Naive B cell (primary cell): ENCODE data around the gene BRD1. TPM values are rescaled to one million over a fixed set of nuclear protein-coding genes. Genes with fewer than 3 reads are reported as not detected.

Source experiments
- ATAC-seq, 2 donors: fragments of 150-1000 bp; cut with Tn5 transposase; 2 replicates each; pipeline ENCODE4 v1.10.0; 2021; ENCODE audit warnings: low read depth in 2 of 2, mild to moderate bottlenecking in 2 of 2, moderate library complexity in 2 of 2
- DNase-seq: peaks from one replicate; pipeline ENCODE4 v3.0.0; 2022
- H3K27ac Mint-ChIP-seq, 6 donors: one replicate each; pipeline ENCODE4 v1.8.0; 2020 to 2022; ENCODE audit warnings: mild to moderate bottlenecking in 6 of 6, mixed read lengths in 6 of 6, moderate library complexity in 5 of 6, inconsistent platforms in 2 of 6
- H3K27me3 Mint-ChIP-seq, 3 donors: one replicate each; pipeline ENCODE4 v1.8.0; 2021 to 2022; ENCODE audit warnings: mixed read lengths in 3 of 3, mild to moderate bottlenecking in 1 of 3
- H3K36me3 Mint-ChIP-seq, 2 donors: one replicate each; pipeline ENCODE4 v1.8.0; 2020 to 2022; ENCODE audit warnings: mixed read lengths in 2 of 2, inconsistent platforms in 1 of 2, mild to moderate bottlenecking in 1 of 2
- H3K4me1 Mint-ChIP-seq, 3 donors: one replicate each; pipeline ENCODE4 v1.8.0; 2020 to 2022; ENCODE audit warnings: mixed read lengths in 3 of 3, inconsistent platforms in 1 of 3, mild to moderate bottlenecking in 1 of 3, moderate library complexity in 1 of 3
- H3K4me3 Mint-ChIP-seq, 8 donors: one replicate each; pipeline ENCODE4 v1.8.0; 2020 to 2022; ENCODE audit warnings: mild to moderate bottlenecking in 8 of 8, mixed read lengths in 8 of 8, moderate library complexity in 8 of 8, inconsistent platforms in 2 of 8
- H3K9me3 Mint-ChIP-seq, 7 donors: one replicate each; pipeline ENCODE4 v1.8.0; 2020 to 2022; ENCODE audit warnings: mixed read lengths in 7 of 7, mild to moderate bottlenecking in 5 of 7, inconsistent platforms in 2 of 7, moderate library complexity in 1 of 7
- polyA plus RNA-seq, 6 donors: library from polyadenylated mRNA; unstranded; fragments of 300-500 nt; fragmentation: Illumina TruSeq; gene quantifications; one replicate each; pipeline ENCODE4 v1.2.3, GENCODE V29; 2021; ENCODE audit warnings: low read depth in 6 of 6

BRD1 gene
- polyA plus RNA-seq, 6 donors from 2014 or later = 0.23 to 3.0 (median 1.8) TPM

DNA sequence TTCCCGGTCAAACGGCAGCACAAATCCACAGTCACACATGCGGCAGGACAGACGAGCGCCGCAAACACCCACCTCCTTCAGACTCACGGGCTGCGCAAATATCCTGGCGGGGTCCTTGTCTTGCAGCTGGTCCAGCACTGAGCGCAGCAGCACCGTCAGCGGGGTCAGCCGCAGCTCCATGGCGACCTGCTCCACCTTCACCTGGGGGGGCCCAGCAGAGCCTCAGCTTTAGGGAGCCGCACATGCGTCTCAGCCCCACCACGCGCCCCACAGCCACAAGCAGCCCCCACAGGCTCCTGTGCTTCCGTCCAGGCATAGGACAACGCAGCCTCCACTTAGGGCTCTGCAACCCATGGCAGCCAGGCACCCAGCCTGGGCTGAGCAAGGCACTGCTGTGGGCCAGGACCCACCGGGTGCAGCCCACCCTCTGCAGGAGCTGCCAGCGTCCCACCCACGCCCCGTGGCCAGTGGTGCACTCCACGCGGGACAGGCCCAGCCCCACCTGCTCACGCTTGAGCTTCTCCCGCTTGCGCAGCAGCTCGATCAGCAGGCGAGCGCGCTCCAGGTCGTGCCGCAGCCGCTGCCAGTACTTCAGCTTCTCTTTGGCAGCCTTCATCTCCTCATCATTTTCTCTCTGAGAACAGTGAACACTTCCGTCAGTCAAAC is 29.1 kb downstream of the BRD1 start:
- Mint-ChIP-seq H3K4me1 (peaks cover 8 to 19% (median 19%) of the 10 kb centered on the region in 3 donors), H3K27ac (peak overlapping the region in 1 of 6 donors; percentile 74), H3K9me3 (no peaks in the 10 kb centered on the region), H3K36me3 (peaks cover 8 to 18% of the 10 kb centered on the region in 2 donors), H3K4me3 (no peak overlapping the region), H3K27me3 (no peaks in the 10 kb centered on the region)
- DNase-seq (no peak), ATAC-seq (no peak)

DNA sequence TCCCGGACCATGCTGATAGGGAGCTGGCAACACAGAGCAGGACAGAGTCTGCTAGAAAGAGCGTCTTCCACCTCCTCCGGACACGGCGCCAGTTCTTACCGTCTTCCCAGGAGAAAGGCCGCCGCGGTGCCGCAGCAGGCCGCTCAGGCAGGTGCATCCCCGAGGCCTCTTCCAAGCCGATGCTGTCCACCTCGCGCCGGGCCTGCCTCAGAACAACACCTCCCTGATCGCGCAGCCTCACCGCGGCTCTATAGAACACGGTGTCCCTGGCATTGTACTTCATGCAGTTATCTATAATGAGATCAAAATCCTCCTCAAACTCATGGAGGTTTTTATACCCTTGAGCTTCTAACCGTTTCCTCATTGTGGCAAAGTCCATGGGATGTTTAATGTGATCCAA is 30.0 kb downstream of the BRD1 start:
- peak overlapping the region in 1 of 6 donors; percentile 47 for H3K27ac Mint-ChIP-seq
- peaks cover 16 to 23% of the 10 kb centered on the region in 2 donors for H3K36me3 Mint-ChIP-seq

DNA sequence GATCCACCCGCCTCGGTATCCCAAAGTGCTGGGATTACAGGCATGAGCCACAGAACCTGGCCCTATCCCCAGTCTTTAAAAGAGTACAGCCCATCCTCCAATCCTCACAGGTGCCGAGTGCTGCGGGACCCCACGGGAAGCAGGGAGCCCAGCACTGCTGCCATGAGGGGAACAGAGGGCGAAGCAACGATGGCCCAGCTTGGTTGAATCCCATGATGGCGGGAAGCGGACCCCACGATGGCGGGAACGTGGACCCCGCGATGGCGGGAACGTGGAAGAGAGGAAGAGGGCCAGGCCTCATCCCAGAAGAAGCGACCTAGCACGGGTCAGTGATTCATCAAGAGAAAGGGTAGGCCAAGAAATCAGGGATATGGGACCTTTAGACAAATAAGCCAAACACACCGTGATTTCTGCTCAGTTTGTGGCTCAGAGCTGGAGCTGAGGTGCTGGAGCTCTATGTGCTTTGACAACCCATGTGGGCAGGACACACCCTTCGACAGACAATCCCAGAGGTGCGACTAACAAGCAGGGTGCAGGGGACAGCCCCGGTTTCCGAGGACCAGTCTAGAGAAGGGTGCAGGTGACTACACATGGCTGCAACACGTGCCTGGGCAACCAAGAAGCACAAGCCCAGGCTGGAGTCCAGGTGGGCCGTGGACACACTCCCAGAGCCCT is 30.9 kb downstream of the BRD1 start:
- ATAC-seq (no peak), DNase-seq (no peak)
- Mint-ChIP-seq H3K36me3 (peaks cover 16 to 23% of the 10 kb centered on the region in 2 donors), H3K27ac (peak overlapping the region in 1 of 6 donors; percentile 67), H3K4me1 (peaks cover 2 to 13% (median 6%) of the 10 kb centered on the region in 3 donors), H3K27me3 (no peaks in the 10 kb centered on the region), H3K4me3 (no peak overlapping the region), H3K9me3 (no peaks in the 10 kb centered on the region)

More for the DNA sequence above, 30.0 kb downstream of the BRD1 start:
- ATAC-seq (no peak), DNase-seq (no peak)
- Mint-ChIP-seq H3K9me3 (no peaks in the 10 kb centered on the region), H3K4me3 (no peak overlapping the region), H3K4me1 (peaks cover 4 to 11% (median 10%) of the 10 kb centered on the region in 3 donors), H3K27me3 (no peaks in the 10 kb centered on the region)

DNA sequence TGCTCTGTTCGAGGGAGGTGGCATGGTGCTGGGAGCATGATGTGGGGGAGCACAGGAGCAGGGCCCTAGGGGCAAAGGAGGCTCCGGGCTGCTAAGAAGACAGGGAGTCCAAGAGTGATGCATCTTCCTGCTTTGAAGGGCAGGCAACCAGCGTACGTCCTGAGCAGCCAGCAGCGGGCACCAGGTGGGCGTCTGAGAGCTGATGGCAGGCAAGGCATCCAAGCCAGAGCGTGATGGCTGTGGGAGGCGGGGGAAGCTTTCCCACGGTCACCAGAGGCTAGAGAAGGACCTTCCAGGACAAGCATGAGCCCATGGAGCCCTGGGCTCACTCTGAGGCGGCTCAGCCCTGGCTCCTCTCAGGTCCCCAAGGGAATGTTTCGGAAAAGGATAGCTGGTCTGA is 32.2 kb downstream of the BRD1 start:
- Mint-ChIP-seq H3K27ac (peak overlapping the region in 2 of 6 donors; percentile 73 to 86), H3K4me3 (no peak overlapping the region), H3K4me1 (peaks cover 3 to 16% (median 4%) of the 10 kb centered on the region in 3 donors), H3K36me3 (peaks cover 16 to 23% of the 10 kb centered on the region in 2 donors), H3K9me3 (no peaks in the 10 kb centered on the region), H3K27me3 (no peaks in the 10 kb centered on the region)
- DNase-seq (no peak), ATAC-seq (no peak)

DNA sequence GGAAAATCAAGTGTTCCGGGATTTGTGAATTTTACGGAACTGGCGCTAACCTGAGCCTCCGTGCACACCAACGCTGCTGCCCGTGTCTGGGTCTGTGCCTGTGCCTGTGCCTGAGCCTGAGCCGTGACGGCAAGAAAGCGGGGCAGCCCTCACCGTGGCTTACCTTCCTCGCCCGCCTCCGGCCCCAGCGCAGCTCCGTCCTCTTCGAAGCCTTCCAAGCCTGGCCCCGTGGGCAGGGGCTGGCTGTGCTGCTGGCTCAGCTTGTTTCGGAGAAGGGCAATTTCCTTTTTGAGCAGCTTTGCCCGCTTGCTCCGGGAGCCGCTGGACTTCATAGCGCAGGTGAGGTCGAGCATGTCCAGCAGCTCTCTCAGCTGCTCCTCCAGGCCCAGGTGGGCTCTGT is 33.8 kb downstream of the BRD1 start:
- ATAC-seq (no peak), DNase-seq (no peak)
- Mint-ChIP-seq H3K27me3 (no peaks in the 10 kb centered on the region), H3K27ac (no peak overlapping the region), H3K4me1 (peaks cover 14 to 22% (median 20%) of the 10 kb centered on the region in 3 donors), H3K36me3 (peaks cover 16 to 19% of the 10 kb centered on the region in 2 donors), H3K9me3 (no peaks in the 10 kb centered on the region), H3K4me3 (no peak overlapping the region)

DNA sequence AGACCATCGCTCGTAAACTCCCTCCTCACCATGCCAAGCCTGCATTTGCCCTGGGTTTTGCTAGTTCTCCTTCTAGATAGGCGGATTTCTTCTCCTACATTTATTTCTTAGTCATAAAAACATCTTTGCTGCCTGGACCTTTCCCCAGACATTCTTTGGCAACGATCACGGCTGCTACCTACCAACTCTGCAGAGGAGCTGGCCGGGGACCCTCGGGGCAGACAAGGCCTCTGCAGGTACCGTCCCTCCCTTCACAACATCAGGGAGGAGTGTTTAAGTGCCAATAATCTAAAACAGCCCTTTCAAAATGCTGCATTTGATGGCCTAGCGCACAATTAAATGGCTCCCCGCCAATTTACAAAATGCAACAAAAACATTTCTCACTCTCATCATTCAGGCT is 34.4 kb downstream of the BRD1 start:
- H3K27ac Mint-ChIP-seq = no peak overlapping the region
- peaks cover 16% of the 10 kb centered on the region in 2 donors for H3K36me3 Mint-ChIP-seq
- no peak for ATAC-seq
- H3K4me3 Mint-ChIP-seq = no peak overlapping the region
- no peaks in the 10 kb centered on the region for H3K27me3 Mint-ChIP-seq
- no peak for DNase-seq
- no peaks in the 10 kb centered on the region for H3K9me3 Mint-ChIP-seq
- peaks cover 14 to 22% (median 22%) of the 10 kb centered on the region in 3 donors for H3K4me1 Mint-ChIP-seq

DNA sequence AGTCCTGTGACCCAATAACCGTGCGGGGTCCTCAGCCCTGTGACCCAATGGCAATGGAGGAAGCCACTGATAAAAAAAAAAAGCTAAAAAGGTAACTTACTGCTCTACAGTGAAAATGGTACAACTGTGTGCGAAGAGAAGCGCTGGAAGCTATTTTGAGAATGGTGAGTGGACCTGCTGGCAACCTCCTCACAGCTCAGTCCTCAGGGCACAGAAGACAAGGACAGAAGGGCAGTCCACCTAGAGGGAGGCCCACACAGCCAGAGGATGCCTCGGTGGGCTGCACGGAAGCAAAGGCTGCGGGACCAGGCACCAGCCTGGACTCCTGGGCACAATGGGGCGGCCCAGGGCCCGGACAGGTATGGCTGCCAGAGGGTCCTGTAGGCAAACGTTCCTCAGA is 35.6 kb downstream of the BRD1 start:
- H3K9me3 Mint-ChIP-seq = no peaks in the 10 kb centered on the region
- DNase-seq (no peak), ATAC-seq (no peak)
- H3K4me3 Mint-ChIP-seq = no peak overlapping the region
- H3K27ac Mint-ChIP-seq = no peak overlapping the region
- H3K4me1 Mint-ChIP-seq = peaks cover 17 to 28% (median 26%) of the 10 kb centered on the region in 3 donors
- peaks cover 16 to 23% of the 10 kb centered on the region in 2 donors for H3K36me3 Mint-ChIP-seq
- H3K27me3 Mint-ChIP-seq = no peaks in the 10 kb centered on the region

DNA sequence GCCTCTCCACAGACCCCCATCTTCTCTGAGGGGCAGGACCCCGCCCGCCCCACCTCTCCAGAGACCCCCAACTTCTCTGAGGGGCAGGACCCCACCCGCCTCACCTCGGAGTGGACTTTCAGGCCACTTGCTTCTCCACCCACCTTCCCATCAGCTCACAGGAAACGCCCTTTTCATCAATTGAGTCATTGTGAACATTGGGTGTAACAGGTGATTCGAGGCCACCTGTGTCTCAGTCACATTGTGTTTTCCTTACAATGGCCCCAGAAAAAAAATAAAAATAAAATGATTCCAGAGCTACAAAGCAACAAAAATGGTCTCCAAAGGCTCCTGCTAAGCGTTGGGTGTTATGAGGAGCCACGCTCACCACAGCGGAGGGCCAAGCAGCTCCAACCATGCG is 36.0 kb downstream of the BRD1 start:
- H3K4me1 Mint-ChIP-seq = peaks cover 17 to 28% (median 26%) of the 10 kb centered on the region in 3 donors
- H3K9me3 Mint-ChIP-seq = no peaks in the 10 kb centered on the region
- DNase-seq (no peak), ATAC-seq (no peak)
- peaks cover 16 to 23% of the 10 kb centered on the region in 2 donors for H3K36me3 Mint-ChIP-seq
- no peaks in the 10 kb centered on the region for H3K27me3 Mint-ChIP-seq
- H3K27ac Mint-ChIP-seq = peak overlapping the region in 1 of 6 donors; percentile 5
- H3K4me3 Mint-ChIP-seq = no peak overlapping the region

DNA sequence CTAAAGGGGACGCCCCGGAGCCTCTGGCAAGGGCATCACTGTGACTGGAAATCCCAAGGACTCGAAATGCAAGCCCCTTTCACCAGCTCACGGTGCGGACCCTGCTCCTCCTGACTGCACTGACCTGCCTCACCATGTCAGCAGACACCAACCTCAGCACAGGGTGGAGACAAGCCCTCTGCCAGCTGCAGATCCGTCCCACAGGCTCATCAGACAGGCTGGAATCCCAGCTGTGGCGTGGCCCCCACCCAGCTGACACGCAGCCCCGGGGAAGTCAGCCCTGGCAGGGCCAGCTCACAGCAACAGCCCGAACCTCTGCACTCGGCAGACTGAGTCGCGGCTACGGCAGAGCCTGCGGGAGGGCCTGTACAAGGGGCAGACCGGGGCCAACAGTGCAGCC is 36.8 kb downstream of the BRD1 start:
- no peaks in the 10 kb centered on the region for H3K9me3 Mint-ChIP-seq
- DNase-seq (no peak), ATAC-seq (no peak)
- H3K36me3 Mint-ChIP-seq = peaks cover 16 to 23% of the 10 kb centered on the region in 2 donors
- no peaks in the 10 kb centered on the region for H3K27me3 Mint-ChIP-seq
- no peak overlapping the region for H3K4me3 Mint-ChIP-seq
- peaks cover 17 to 33% (median 26%) of the 10 kb centered on the region in 3 donors for H3K4me1 Mint-ChIP-seq
- no peak overlapping the region for H3K27ac Mint-ChIP-seq

DNA sequence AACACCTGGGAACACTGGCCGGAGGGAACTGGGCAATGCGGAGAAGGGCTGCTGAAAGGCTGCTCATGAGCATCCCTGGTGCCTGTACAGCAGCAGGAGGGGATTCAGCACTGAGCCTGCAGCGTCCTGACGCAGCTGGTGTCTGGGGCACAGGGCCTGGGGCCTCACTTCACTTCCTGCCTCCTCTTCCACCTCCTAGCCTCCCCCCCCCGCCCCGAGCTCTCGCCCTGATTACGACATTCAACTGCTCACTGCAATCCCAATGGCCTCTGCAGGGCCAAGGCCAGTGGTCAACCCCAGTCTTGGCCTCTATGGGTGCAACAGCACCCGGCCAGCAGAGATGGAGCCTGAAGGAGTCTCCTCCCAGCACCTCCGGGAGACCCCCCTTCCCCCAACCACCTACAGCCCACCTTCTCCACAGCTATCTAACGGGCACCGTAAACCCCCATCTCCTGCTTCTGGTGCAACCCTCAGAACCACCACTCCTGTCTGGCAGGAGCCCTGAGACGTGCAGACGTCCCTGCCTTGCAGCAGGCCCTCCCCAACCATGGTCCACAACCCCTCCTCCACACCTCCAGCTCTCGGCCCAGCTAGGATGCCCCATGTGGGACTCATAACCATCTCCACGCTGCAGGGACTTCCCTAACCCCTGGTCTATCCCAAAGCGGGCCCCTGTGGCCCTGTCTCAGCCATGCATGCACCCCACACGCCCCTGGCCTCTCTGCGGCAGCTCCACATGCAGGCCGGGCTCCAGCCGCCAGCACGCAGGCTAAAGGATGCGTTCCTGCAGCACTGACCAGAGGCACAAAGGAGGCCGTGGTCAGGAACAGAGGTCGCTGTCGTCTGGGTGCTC is 38.2 kb downstream of the BRD1 start:
- peak overlapping the region in 2 of 8 donors; percentile 48 to 51 for H3K4me3 Mint-ChIP-seq
- ATAC-seq (peak; percentile 30 to 40), DNase-seq (no peak)
- H3K27me3 Mint-ChIP-seq = no peaks in the 10 kb centered on the region
- no peaks in the 10 kb centered on the region for H3K9me3 Mint-ChIP-seq
- H3K36me3 Mint-ChIP-seq = peaks cover 8 to 13% of the 10 kb centered on the region in 2 donors
- H3K4me1 Mint-ChIP-seq = peaks cover 17 to 33% (median 20%) of the 10 kb centered on the region in 3 donors
- H3K27ac Mint-ChIP-seq = peak overlapping the region in 2 of 6 donors; percentile 44 to 83

DNA sequence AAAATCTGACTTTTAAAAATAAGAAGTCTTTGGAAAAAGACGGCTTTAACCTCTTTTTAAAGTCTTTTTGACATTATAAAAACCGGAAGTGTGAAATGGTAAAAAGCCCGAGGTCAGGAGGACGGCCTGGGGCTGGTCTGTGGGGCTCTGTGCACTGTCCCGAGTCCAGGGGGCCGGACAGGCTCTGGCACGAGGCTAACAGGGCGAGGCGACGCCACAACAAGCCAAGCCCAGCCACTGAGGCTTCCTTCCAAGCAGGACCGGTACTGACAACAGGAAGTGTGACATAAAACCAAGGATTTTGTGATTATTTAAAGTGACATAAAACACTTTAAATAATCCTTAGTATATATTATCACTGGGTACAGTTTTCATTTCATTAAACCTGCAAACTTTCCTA is 39.2 kb downstream of the BRD1 start:
- Mint-ChIP-seq H3K9me3 (no peaks in the 10 kb centered on the region), H3K27me3 (no peaks in the 10 kb centered on the region), H3K4me1 (peaks cover 17 to 33% (median 20%) of the 10 kb centered on the region in 3 donors), H3K27ac (peak overlapping the region in 2 of 6 donors; percentile 24 to 52), H3K4me3 (no peak overlapping the region), H3K36me3 (peaks cover 7 to 12% of the 10 kb centered on the region in 2 donors)
- ATAC-seq (no peak), DNase-seq (no peak)

DNA sequence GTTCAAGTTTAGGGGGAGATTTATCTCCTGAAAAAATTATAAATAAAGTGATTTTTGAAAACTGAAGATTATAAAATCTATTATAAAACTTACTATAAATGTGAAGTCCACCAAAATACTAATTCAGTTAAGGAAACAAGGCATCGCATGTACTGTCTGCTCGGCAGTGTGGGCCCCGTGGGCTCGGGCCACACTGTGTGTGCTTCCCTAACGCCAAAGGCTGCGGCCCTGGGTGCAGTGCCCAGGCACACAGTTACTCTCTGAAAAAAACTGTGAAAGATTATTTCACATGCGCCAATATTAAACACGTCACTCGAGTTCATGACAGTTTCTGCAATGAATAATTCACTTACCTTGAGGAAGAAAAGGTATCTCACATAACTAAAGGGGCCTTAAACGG is 39.8 kb downstream of the BRD1 start:
- Mint-ChIP-seq H3K4me3 (peak overlapping the region in 2 of 8 donors; percentile 45 to 47), H3K36me3 (peaks cover under 1 to 8% of the 10 kb centered on the region in 2 donors), H3K27ac (peak overlapping the region in 3 of 6 donors; percentile 35 to 95 (median 52)), H3K27me3 (no peaks in the 10 kb centered on the region), H3K9me3 (no peaks in the 10 kb centered on the region), H3K4me1 (peaks cover 15 to 38% (median 20%) of the 10 kb centered on the region in 3 donors)
- DNase-seq (no peak), ATAC-seq (no peak)

DNA sequence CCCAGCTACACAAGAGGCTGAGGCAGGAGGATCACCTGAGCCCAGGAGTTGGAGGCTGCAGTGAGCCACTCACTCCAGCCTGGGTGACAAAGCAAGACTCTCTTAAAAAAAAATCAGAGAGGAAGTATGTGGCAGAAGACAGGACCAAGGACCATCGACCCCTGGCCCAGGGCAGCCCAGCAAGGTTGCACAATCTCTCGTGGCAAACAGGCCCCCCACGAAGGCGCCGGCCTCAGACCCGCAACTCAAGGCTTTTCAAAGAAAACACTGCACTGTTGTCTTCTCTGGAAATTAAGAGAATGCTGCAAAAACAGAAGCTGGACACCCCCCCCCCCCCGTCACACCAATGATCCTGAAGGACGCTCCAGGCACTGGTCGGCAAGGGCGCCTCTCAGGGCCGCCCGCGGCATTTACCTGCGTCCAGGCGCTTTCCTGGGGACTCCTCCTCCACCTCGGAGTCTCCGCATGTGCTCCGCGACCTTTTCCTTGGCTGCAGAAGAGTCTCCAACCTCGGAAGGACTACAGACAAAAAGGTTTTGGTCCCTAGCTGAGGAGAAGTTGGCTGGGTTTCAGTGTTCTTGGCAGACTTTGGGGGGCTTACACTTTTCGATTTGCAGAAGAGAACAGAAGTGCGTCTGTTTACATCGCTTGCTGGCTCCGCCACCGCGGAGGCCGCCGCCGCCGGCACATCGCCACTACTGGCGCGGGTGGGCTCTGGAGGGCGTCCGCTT is 40.5 kb downstream of the BRD1 start:
- peaks cover 0 to 8% of the 10 kb centered on the region in 2 donors for H3K36me3 Mint-ChIP-seq
- no peak for ATAC-seq
- H3K9me3 Mint-ChIP-seq = no peaks in the 10 kb centered on the region
- no peak for DNase-seq
- H3K4me1 Mint-ChIP-seq = peaks cover 15 to 38% (median 19%) of the 10 kb centered on the region in 3 donors
- H3K4me3 Mint-ChIP-seq = peak overlapping the region in 1 of 8 donors; percentile 44
- peak overlapping the region in 1 of 6 donors; percentile 72 for H3K27ac Mint-ChIP-seq
- H3K27me3 Mint-ChIP-seq = no peaks in the 10 kb centered on the region
